ENCODE measurements around the gene PLEK.

DNA sequence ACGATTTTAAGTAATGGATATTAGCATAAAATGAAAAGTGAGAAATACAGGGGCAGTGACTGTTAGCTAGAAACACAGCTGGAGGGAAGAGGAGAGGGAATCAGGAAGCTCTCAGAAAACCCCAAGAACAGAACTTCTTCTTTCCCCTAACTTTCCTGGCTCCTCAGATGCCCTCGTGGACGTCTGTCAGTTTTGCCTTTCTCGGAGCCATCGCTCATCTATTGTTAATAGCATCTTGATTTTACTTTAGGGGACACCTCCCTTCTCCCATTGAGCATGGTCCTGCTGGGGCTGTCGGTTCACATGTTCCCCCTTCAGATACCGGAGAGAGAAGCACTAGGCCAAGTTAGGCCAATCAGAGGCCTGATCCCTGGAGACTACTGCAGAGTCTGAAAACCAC lies 2.3 kb upstream of the PLEK start:
- TF ChIP-seq, protein P1, sequence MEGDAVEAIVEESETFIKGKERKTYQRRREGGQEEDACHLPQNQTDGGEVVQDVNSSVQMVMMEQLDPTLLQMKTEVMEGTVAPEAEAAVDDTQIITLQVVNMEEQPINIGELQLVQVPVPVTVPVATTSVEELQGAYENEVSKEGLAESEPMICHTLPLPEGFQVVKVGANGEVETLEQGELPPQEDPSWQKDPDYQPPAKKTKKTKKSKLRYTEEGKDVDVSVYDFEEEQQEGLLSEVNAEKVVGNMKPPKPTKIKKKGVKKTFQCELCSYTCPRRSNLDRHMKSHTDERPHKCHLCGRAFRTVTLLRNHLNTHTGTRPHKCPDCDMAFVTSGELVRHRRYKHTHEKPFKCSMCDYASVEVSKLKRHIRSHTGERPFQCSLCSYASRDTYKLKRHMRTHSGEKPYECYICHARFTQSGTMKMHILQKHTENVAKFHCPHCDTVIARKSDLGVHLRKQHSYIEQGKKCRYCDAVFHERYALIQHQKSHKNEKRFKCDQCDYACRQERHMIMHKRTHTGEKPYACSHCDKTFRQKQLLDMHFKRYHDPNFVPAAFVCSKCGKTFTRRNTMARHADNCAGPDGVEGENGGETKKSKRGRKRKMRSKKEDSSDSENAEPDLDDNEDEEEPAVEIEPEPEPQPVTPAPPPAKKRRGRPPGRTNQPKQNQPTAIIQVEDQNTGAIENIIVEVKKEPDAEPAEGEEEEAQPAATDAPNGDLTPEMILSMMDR (conservative IDR thresholded peaks at IDR 0.05) = no peak
- TF ChIP-seq EZH2 (IDR thresholded peaks at IDR 0.05; ENCODE audit: low read depth) = no peak
